ENCODE data around the gene SMKR1.

Gene SMKR1

DNA sequence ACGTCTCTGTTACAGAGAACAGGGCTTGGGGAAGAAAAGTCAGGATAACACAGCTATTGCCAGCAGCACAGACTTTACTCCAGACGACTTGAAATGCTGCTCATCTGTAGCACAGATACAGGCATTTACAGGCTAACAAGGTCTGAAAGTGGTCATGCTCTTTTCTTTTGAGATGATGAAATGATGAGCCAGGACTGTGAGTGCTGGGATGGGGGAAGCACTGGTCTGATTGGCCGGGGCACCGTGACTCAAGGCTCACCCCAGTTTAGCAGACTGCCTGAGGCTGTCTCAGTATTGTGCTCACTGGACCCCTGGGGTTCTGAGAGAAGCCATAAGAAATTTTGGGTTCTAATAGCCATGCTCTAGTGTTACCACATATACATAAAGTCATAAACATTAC, 12.4 kb downstream of the SMKR1 start:
- no peaks in the 10 kb centered on the region for H3K79me2 ChIP-seq (ENCODE audit: low read length)
- no peaks in the 10 kb centered on the region for H4K20me1 ChIP-seq (ENCODE audit: insufficient read depth, low read length)
- no peak overlapping the region for H3K9ac ChIP-seq (ENCODE audit: low read length)
- no peak overlapping the region for H3K4me3 ChIP-seq (ENCODE audit: low read length)
- no peak overlapping the region for H3K4me2 ChIP-seq (ENCODE audit: low read length)
- H2AFZ ChIP-seq (ENCODE audit: low read depth, low read length), result no peak overlapping the region
- H3K27me3 ChIP-seq (ENCODE audit: low read depth, low read length), result no peaks in the 10 kb centered on the region
- no peak for TF ChIP-seq EZH2phosphoT487 (IDR thresholded peaks at IDR 0.05; ENCODE audit: low read depth)
- TF ChIP-seq, protein P1, sequence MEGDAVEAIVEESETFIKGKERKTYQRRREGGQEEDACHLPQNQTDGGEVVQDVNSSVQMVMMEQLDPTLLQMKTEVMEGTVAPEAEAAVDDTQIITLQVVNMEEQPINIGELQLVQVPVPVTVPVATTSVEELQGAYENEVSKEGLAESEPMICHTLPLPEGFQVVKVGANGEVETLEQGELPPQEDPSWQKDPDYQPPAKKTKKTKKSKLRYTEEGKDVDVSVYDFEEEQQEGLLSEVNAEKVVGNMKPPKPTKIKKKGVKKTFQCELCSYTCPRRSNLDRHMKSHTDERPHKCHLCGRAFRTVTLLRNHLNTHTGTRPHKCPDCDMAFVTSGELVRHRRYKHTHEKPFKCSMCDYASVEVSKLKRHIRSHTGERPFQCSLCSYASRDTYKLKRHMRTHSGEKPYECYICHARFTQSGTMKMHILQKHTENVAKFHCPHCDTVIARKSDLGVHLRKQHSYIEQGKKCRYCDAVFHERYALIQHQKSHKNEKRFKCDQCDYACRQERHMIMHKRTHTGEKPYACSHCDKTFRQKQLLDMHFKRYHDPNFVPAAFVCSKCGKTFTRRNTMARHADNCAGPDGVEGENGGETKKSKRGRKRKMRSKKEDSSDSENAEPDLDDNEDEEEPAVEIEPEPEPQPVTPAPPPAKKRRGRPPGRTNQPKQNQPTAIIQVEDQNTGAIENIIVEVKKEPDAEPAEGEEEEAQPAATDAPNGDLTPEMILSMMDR (IDR thresholded peaks at IDR 0.05; ENCODE audit: low read depth, low read length), result no peak
- no peaks in the 10 kb centered on the region for H3K36me3 ChIP-seq (replicated peaks; ENCODE audit: low read depth, low read length)
- no peaks in the 10 kb centered on the region for H3K9me3 ChIP-seq (ENCODE audit: insufficient read depth, low read length)
- H3K27ac ChIP-seq (ENCODE audit: low read length), result no peak overlapping the region
- no peaks in the 10 kb centered on the region for H3K4me1 ChIP-seq (ENCODE audit: low read length)

DNA sequence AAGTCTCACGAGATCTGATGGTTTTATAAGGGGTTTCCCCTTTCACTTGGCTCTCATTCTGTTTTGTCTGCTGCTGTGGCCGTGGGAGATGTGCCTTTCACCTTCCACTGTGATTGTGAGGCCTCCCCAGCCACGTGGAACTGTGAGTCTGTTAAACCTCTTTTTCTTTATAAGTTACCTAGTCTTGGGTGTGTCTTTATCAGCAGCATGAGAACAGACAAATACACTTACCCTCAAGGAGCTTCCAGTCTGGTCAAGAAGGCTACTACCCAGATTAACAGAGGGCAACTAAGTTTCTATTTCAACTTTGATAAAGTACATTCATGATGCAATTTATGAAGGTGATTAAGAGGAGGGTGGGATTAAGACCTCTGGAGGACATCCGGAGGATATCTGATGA, 13.1 kb downstream of the SMKR1 start:
- Histone ChIP-seq H4K20me1 (ENCODE audit: insufficient read depth, low read length) (no peaks in the 10 kb centered on the region), H3K27ac (ENCODE audit: low read length) (no peak overlapping the region), H3K36me3 (replicated peaks; ENCODE audit: low read depth, low read length) (no peaks in the 10 kb centered on the region), H3K9me3 (ENCODE audit: insufficient read depth, low read length) (no peaks in the 10 kb centered on the region), H2AFZ (ENCODE audit: low read depth, low read length) (no peak overlapping the region), H3K4me3 (ENCODE audit: low read length) (no peak overlapping the region), H3K4me2 (ENCODE audit: low read length) (no peak overlapping the region), H3K27me3 (ENCODE audit: low read depth, low read length) (no peaks in the 10 kb centered on the region), H3K79me2 (ENCODE audit: low read length) (no peaks in the 10 kb centered on the region), H3K4me1 (ENCODE audit: low read length) (no peaks in the 10 kb centered on the region), H3K9ac (ENCODE audit: low read length) (no peak overlapping the region)
- TF ChIP-seq EZH2phosphoT487 (IDR thresholded peaks at IDR 0.05; ENCODE audit: low read depth), result no peak
- TF ChIP-seq, protein P1 (IDR thresholded peaks at IDR 0.05; ENCODE audit: low read depth, low read length), result no peak

DNA sequence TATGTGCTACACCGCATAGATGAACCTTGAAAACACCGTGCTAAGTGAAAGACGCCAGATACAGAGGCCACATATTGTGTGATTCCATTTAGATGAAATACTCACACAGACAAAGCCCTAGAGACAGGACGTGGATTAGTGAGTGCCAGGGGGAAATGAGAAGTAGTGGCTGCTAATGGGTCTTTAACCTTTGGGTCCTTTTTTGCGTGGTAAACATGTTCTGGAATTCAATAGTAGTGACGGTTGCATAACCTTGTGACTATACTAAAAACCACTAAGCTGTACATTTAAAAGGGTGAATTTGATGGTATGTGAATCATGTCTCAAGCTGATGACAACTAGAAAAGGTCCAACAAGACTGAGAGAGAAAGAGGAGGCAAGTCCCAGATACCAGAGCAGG, 15.6 kb downstream of the SMKR1 start:
- no peak overlapping the region for H3K9ac ChIP-seq (ENCODE audit: low read length)
- H4K20me1 ChIP-seq (ENCODE audit: insufficient read depth, low read length), result no peaks in the 10 kb centered on the region
- H3K36me3 ChIP-seq (replicated peaks; ENCODE audit: low read depth, low read length), result no peaks in the 10 kb centered on the region
- H3K79me2 ChIP-seq (ENCODE audit: low read length), result no peaks in the 10 kb centered on the region
- H3K9me3 ChIP-seq (ENCODE audit: insufficient read depth, low read length), result no peaks in the 10 kb centered on the region
- no peaks in the 10 kb centered on the region for H3K27me3 ChIP-seq (ENCODE audit: low read depth, low read length)
- H3K4me3 ChIP-seq (ENCODE audit: low read length), result no peak overlapping the region
- no peak for TF ChIP-seq EZH2phosphoT487 (IDR thresholded peaks at IDR 0.05; ENCODE audit: low read depth)
- TF ChIP-seq, protein P1 (IDR thresholded peaks at IDR 0.05; ENCODE audit: low read depth, low read length), result no peak
- H3K4me1 ChIP-seq (ENCODE audit: low read length), result no peaks in the 10 kb centered on the region
- no peak overlapping the region for H3K27ac ChIP-seq (ENCODE audit: low read length)
- no peak overlapping the region for H3K4me2 ChIP-seq (ENCODE audit: low read length)
- no peak overlapping the region for H2AFZ ChIP-seq (ENCODE audit: low read depth, low read length)

DNA sequence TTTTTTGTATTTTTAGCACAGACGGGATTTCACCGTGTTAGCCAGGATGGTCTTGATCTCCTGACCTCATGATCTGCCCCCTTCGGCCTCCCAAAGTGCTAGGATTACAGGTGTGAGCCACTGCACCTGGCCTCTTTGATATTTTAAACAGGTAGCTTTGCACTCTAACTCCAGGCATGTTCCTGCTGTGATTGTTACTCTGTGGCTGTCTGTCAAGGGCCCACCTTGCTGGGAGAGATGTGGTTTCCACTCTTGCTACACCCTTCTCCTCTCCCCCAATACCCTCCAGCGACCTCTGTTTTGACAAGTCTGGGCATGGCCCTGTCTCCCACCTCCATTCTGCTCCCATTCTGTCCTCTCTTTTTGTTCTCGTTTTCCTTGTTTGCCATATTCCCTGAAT, 17.1 kb downstream of the SMKR1 start:
- no peak overlapping the region for H3K27ac ChIP-seq (ENCODE audit: low read length)
- no peak overlapping the region for H3K4me2 ChIP-seq (ENCODE audit: low read length)
- no peak for TF ChIP-seq EZH2phosphoT487 (IDR thresholded peaks at IDR 0.05; ENCODE audit: low read depth)
- TF ChIP-seq, protein P1 (IDR thresholded peaks at IDR 0.05; ENCODE audit: low read depth, low read length), result no peak
- H3K36me3 ChIP-seq (replicated peaks; ENCODE audit: low read depth, low read length), result no peaks in the 10 kb centered on the region
- no peaks in the 10 kb centered on the region for H3K4me1 ChIP-seq (ENCODE audit: low read length)
- H3K9me3 ChIP-seq (ENCODE audit: insufficient read depth, low read length), result no peaks in the 10 kb centered on the region
- no peaks in the 10 kb centered on the region for H3K27me3 ChIP-seq (ENCODE audit: low read depth, low read length)
- H3K9ac ChIP-seq (ENCODE audit: low read length), result no peak overlapping the region
- no peaks in the 10 kb centered on the region for H3K79me2 ChIP-seq (ENCODE audit: low read length)
- H2AFZ ChIP-seq (ENCODE audit: low read depth, low read length), result no peak overlapping the region
- no peaks in the 10 kb centered on the region for H4K20me1 ChIP-seq (ENCODE audit: insufficient read depth, low read length)
- no peak overlapping the region for H3K4me3 ChIP-seq (ENCODE audit: low read length)

Data from OCI-LY3 (cell line).